ENCODE measurements around the gene STX17.

The STX17 gene

GRCh38 chr9:100013573-100013972 lies 107.1 kb downstream of the STX17 start:
- no peak for DNase-seq
- TF ChIP-seq POLR2A (IDR thresholded peaks at IDR 0.05; ENCODE audit: low read length) = no peak
- TF ChIP-seq GATA1 (IDR thresholded peaks at IDR 0.05; ENCODE audit: low read depth, low read length) = no peak

GRCh38 chr9:100014846-100015245 lies 108.4 kb downstream of the STX17 start:
- TF ChIP-seq GATA1 (IDR thresholded peaks at IDR 0.05; ENCODE audit: low read depth, low read length) (no peak), POLR2A (IDR thresholded peaks at IDR 0.05; ENCODE audit: low read length) (no peak)
- DNase-seq = no peak

GRCh38 chr9:100019541-100019940 lies 113.1 kb downstream of the STX17 start:
- DNase-seq = no peak
- no peak for TF ChIP-seq POLR2A (IDR thresholded peaks at IDR 0.05; ENCODE audit: low read length)
- no peak for TF ChIP-seq GATA1 (IDR thresholded peaks at IDR 0.05; ENCODE audit: low read depth, low read length)

Data from erythroblast (primary cell).